Mesodermal cell (in vitro differentiated cells): ENCODE measurements around the gene FAM228A. TPM values are rescaled to one million over a fixed set of nuclear protein-coding genes. Genes with fewer than 3 reads are reported as not detected.
"Not testable (repeated sequence)": the region's sequence is repeated elsewhere in the genome, so short reads cannot be mapped to it uniquely, and the experiment has no call there.

Experiments used
- H3K27ac ChIP-seq: 2 replicates; pipeline ENCODE4 v1.7.0; 2013; ENCODE audit warnings: mild to moderate bottlenecking, low read depth, low read length, moderate library complexity; ENCODE audit not compliant: severe bottlenecking
- H3K36me3 ChIP-seq: 2 replicates; pipeline ENCODE4 v1.7.1; 2013; ENCODE audit warnings: mild to moderate bottlenecking, low read length, moderate library complexity; ENCODE audit not compliant: control insufficient read depth, insufficient read depth
- H3K4me1 ChIP-seq: one replicate; pipeline ENCODE4 v1.7.1; 2013; ENCODE audit warnings: mild to moderate bottlenecking, low read length; ENCODE audit not compliant: insufficient read depth, control insufficient read depth, poor library complexity, severe bottlenecking
- H3K4me3 ChIP-seq: 2 replicates; pipeline ENCODE4 v1.7.0; 2013; ENCODE audit warnings: low read length, control low read depth, mild to moderate bottlenecking; ENCODE audit not compliant: insufficient read depth, poor library complexity, severe bottlenecking; ENCODE audit errors: extremely low read depth
- H3K9me3 ChIP-seq: 2 replicates; pipeline ENCODE4 v1.7.1; 2013; ENCODE audit warnings: mild to moderate bottlenecking, low read length, moderate library complexity; ENCODE audit not compliant: control insufficient read depth
- WGBS, 2 experiments: methylation state at CpG; one replicate each; pipeline ENCODE4 v1.1.5; 2013; ENCODE audit warnings: missing lambda C conversion rate in 2 of 2; ENCODE audit not compliant: insufficient coverage in 2 of 2; 5-methylcytosine and 5-hydroxymethylcytosine counted together
- polyA plus RNA-seq, 2 experiments: library from polyadenylated mRNA; stranded (reverse); fragments of 50-300 nt; gene quantifications; one replicate each; pipeline ENCODE4 v1.2.3, GENCODE V29; 2013

The FAM228A gene
- polyA plus RNA-seq (2013, experiment 1 of 2): 0.44 TPM
- 0.71 TPM for polyA plus RNA-seq (2013, experiment 2 of 2)

DNA sequence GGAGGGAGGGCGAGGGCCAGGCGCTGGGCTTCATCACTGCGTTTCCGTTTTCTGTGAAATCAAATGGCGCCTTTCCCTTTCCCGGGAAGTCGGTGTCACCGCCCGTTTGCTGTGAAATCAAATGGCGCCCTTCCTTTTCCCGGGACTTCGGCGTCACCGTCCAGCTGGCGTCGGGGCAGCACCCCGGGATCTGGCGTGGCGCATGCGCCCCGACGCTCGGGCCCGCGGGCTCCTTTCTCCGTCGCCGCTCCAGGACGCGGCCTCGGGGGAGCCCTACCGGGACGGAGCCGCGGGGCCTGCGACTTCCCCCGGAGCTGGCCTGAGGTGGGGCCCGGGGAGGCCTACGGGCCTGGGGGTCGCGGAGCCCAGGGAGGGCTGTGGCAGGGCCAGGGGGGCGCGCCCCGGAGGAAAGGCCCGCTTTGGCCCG, at the start of gene FAM228A:
Gene FAM228A, plus strand, starts transcription at position 203 of the 427 bp plus-strand sequence. CDS start 428 bp downstream, outside the sequence.
- Histone ChIP-seq H3K4me3 (no peak within 1 kb of the TSS), H3K27ac (no peak within 1 kb of the TSS), H3K9me3 (no peaks in the 10 kb centered on the region), H3K4me1 (no peaks in the 10 kb centered on the region), H3K36me3 (no peaks in the 10 kb centered on the region)
- WGBS, 2 experiments: 97 to 98% methylated on average over 37 to 45 of the region's 46 CpGs

DNA sequence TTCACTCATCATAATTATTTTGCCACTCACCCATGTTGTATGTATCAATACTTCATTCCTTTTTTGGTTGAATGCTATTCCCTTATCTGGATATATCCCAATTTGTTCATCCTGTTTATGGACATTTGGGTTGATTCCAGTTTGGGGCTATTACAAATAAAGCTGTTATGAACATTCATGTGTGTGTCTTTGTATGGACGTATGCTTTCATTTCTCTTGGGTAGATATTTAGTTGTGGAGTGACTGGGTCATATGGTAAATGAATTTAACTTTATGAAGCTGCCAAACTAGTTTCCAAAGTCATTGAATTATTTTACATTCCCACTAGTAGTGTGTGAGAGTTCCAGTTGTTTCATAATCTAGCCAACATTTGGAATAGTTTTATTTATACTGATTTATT, 48.9 kb upstream of the FAM228A start:
- Histone ChIP-seq H3K36me3 (no peaks in the 10 kb centered on the region), H3K27ac (no peak overlapping the region), H3K9me3 (no peaks in the 10 kb centered on the region), H3K4me3 (no peak overlapping the region), H3K4me1 (no peaks in the 10 kb centered on the region)
- no CpG with 5 or more reads among the region's 1 CpG for WGBS, 2 experiments

DNA sequence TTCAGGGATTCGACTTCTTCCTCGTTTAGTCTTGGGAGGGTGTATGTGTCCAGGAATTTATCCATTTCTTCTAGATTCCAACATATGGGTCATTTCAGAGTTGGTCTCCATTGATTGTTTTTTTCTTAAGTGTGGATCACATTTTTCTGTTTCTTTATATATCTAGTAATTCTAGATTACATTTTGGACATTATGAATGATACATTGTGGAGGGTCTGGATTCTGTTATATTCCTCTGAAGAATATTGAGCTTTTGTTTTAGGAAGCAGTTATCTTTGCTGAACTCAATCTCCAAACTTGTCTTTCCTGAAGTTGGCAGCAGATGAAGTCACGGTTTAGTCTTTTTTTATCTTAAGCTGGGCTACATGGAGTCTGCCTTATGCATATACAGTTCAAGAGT, 42.3 kb upstream of the FAM228A start:
- no peak overlapping the region for H3K4me3 ChIP-seq
- peaks cover 7% of the 10 kb centered on the region for H3K9me3 ChIP-seq
- WGBS, 2 experiments: 82 to 100% methylated on average over 1 of the region's 3 CpGs
- no peaks in the 10 kb centered on the region for H3K36me3 ChIP-seq
- H3K4me1 ChIP-seq: no peaks in the 10 kb centered on the region
- H3K27ac ChIP-seq: no peak overlapping the region

DNA sequence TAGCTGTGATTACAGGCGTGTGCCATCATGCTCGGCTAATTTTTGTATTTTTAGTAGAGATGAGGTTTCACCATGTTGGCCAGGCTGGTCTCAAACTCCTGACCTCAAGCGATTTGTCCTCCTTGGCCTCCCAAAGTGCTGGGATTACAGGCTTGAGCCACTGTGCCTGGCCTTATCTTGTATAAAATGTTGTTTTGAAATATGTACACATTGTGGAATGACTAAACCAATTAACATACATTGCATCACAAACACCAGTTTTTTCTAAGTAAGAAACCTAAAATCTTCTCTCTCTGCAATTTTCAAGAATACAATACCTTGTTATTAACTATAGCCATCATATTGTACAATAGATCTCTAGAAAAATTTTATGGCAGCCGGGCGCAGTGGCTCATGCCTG, 34.5 kb upstream of the FAM228A start:
- WGBS, 2 experiments: 80 to 100% methylated on average over 2 to 5 of the region's 5 CpGs
- H3K36me3 ChIP-seq, H3K4me3 ChIP-seq, H3K4me1 ChIP-seq, H3K27ac ChIP-seq, H3K9me3 ChIP-seq: not testable (repeated sequence)

DNA sequence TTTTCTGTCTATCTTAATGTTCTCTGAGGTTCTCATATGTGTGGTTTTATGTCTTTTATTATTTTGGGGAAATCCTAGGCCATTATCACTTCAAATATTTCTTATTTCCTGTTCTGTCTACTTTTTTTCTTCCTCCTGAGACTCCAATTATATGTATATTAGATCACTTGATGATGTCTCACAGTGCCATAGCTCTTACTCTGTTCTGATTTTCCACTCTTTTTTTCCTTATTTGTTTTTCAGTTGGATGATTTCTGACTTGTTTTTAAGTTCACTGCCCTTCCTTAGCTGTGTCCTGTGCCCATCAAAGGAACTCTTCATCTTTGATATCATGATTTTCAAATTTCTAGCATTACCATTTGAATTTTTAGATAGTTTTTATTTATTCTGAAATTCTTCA, 27.5 kb upstream of the FAM228A start:
- Histone ChIP-seq H3K4me3 (no peak overlapping the region), H3K4me1 (no peaks in the 10 kb centered on the region), H3K36me3 (peaks cover 3% of the 10 kb centered on the region), H3K9me3 (peaks cover 3% of the 10 kb centered on the region), H3K27ac (no peak overlapping the region)

DNA sequence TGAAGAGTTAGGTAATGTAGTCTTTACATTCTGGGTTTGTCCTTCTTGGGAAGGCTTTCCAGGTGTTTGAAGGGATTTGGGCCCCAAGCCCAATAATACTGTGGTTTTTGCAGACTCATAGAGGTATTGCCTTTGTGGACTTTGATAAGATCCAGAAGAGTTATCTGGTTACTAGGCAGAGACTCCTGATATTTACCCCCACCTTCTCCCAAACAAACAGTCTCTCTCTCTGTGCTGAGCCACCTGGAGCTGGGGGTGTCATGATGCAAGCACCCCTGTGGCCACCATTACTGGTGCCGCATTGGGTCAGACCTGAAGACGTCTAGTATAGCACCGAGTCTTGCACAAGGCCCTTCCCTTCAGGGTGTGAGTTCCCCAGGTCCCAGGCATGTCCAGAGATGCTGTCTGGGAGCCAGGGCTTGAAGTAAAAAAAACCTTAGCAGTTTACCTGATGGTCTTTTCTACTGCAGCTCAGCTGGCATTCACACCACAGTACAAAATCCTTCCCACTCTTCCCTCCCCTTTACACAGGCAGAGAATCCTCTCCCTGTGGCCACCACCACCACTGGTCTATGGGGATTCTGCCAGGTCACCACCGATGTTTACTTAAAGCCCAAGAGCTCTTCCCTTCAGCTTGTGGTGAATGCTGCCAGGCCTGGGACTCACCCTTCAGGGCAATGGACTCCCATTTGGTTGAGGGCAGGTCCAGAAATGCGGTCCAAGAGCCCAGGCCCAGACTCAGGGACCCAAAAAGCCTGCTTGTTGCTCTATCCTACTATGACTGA, 22.2 kb upstream of the FAM228A start:
- Histone ChIP-seq H3K36me3 (no peaks in the 10 kb centered on the region), H3K9me3 (no peaks in the 10 kb centered on the region), H3K4me3 (no peak overlapping the region), H3K4me1 (no peaks in the 10 kb centered on the region), H3K27ac (no peak overlapping the region)
- 91 to 95% methylated on average over 5 of the region's 5 CpGs for WGBS, 2 experiments

DNA sequence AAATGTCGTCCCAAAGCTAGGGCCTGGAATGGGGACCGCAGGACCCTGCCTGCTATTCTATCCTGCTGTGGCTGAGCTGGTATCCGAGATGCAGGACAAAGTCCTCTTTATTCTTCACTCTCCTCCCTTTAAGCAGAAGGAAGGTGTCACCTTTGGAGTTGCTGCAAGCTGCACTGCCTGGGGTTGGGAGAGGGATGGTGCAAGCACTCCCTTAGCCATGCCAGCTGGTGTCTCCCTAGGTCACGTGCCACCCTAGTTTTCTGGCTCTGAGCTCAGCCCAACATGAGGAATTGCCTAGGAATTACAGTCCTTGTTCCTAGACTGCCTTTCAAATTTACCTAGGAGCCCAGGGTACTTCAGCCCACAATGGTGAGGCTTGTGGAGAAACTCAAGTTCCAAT, 21.4 kb upstream of the FAM228A start:
- H3K4me1 ChIP-seq: no peaks in the 10 kb centered on the region
- no peaks in the 10 kb centered on the region for H3K9me3 ChIP-seq
- no peak overlapping the region for H3K27ac ChIP-seq
- no peak overlapping the region for H3K4me3 ChIP-seq
- no peaks in the 10 kb centered on the region for H3K36me3 ChIP-seq
- 90 to 92% methylated on average over 3 to 4 of the region's 4 CpGs for WGBS, 2 experiments

DNA sequence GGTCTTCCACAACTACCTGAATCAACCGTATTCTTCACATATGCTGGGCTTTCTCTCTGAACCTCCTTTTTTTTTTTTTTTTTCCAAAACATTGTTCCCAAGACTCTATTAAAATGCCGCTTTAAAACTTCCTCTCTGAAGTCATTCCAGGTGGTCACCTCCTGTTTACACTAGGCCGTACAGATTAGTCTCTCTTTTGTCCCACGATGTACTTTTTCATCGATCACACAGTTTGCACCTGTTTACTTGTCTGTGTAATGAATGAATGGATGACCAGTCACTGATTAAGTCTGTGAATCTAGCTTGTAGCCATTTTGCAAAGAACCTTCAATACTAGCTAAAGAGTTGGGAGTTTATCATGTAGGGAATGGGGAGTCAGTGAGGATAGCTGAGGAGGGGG, 16.7 kb upstream of the FAM228A start:
- Histone ChIP-seq H3K36me3 (no peaks in the 10 kb centered on the region), H3K9me3 (peaks cover 5% of the 10 kb centered on the region), H3K4me3 (no peak overlapping the region), H3K4me1 (no peaks in the 10 kb centered on the region), H3K27ac (no peak overlapping the region)
- 92 to 93% methylated on average over 4 of the region's 5 CpGs for WGBS, 2 experiments

DNA sequence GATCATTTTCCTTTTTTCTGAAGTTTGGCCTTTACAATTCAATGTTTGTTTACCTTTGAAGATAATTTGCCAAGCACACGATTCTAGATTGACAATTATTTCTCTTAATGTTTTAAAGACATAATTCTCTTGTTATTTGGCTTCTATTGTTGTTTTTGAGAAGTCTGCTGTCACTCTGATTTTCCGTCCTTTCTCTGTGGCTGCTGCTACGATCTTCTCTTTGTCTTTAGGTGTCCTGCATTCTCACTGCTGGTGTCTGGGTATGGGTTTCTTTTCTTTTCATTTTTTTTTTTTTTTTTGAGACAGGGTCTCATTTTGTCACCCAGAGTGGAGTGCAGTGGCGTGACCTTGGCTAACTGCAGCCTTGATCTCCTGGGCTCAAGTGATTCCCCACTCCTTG, 15.1 kb upstream of the FAM228A start:
- Histone ChIP-seq H3K4me1 (no peaks in the 10 kb centered on the region), H3K27ac (no peak overlapping the region), H3K4me3 (no peak overlapping the region), H3K36me3 (no peaks in the 10 kb centered on the region), H3K9me3 (peaks cover 5% of the 10 kb centered on the region)
- WGBS, 2 experiments: 80% methylated on average over 1 of the region's 4 CpGs; no CpG with 5 or more reads in 1 of the 2 experiments

DNA sequence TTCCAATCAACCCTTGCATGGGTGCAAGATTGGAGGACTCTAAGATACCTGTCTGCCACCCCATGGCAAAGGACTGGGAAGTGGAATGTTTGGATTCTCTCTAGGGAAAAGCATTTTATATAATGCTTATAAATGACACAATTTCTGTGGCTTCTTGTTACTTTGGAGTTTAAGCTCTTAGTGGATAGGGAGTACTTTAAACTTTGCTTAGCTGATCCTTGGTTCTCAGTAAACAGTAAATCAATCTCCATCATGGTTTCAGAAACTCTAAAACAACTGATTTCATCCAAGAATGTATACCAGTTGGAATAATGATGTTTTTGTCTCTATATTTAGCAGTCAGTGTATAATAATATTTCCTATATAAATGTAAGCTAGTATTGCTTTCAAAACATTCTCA, 14.1 kb upstream of the FAM228A start:
- no peak overlapping the region for H3K4me3 ChIP-seq
- H3K27ac ChIP-seq: no peak overlapping the region
- no peaks in the 10 kb centered on the region for H3K4me1 ChIP-seq
- H3K9me3 ChIP-seq: peaks cover 5% of the 10 kb centered on the region
- H3K36me3 ChIP-seq: no peaks in the 10 kb centered on the region

DNA sequence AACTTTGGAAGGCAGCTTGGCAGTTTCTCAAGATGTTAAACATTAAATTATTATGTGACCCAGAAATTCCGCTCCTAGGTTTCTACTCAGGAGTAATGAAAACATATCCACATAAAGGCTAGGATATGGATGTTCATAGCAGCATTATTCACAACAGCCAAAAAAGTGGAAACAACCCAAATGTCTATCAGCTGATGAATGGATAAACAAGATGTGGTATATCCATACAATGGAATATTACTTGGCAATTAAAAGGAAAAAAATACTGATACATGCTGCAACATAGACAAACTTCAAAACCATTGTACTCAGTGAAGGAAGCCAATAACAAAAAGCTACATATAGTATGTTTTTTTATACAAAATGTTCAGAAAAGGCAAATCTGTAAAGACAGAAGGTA, 12.4 kb upstream of the FAM228A start:
- Histone ChIP-seq H3K4me3 (no peak overlapping the region), H3K36me3 (no peaks in the 10 kb centered on the region), H3K27ac (no peak overlapping the region), H3K9me3 (peaks cover 5% of the 10 kb centered on the region), H3K4me1 (no peaks in the 10 kb centered on the region)
- no CpG with 5 or more reads among the region's 1 CpG for WGBS, 2 experiments
